GM21576 (cell line): ENCODE measurements around the gene TMEM114.
A peak's percentile ranks its signal among the peaks of the same experiment; 100 is the strongest.

Source experiments
- ATAC-seq: cut with Tn5 transposase; IDR thresholded peaks from one replicate; pipeline ENCODE4 v1.9.1; 2021; ENCODE audit warnings: mild to moderate bottlenecking, moderate library complexity; ENCODE audit not compliant: unreplicated experiment

Gene TMEM114

GRCh38 chr16:8589900-8590688, at the start of gene TMEM114:
TMEM114 (minus strand) TSS chr16:8590511; CDS start chr16:8589838, 673 bp downstream.
- no peak for ATAC-seq

- ATAC-seq = no peak
These were observed 49.4 kb upstream of the TMEM114 start for GRCh38 chr16:8639694-8640093.

- no peak for ATAC-seq
These were observed 44.9 kb upstream of the TMEM114 start for GRCh38 chr16:8634991-8635736.

- no peak for ATAC-seq
These were observed 42.4 kb upstream of the TMEM114 start for GRCh38 chr16:8632675-8633182.

GRCh38 chr16:8631818-8632465, 41.6 kb upstream of the TMEM114 start:
- ATAC-seq = no peak

GRCh38 chr16:8631373-8631772, 41.1 kb upstream of the TMEM114 start:
- no peak for ATAC-seq

GRCh38 chr16:8630255-8630953, 40.1 kb upstream of the TMEM114 start:
- no peak for ATAC-seq

GRCh38 chr16:8628981-8629725, 38.8 kb upstream of the TMEM114 start:
- ATAC-seq = no peak

GRCh38 chr16:8627456-8627855, 37.1 kb upstream of the TMEM114 start:
- ATAC-seq = no peak

- ATAC-seq = no peak
These were observed 36.6 kb upstream of the TMEM114 start for GRCh38 chr16:8626946-8627345.

- no peak for ATAC-seq
These were observed 35.3 kb upstream of the TMEM114 start for GRCh38 chr16:8625491-8626087.

GRCh38 chr16:8623634-8624033, 33.3 kb upstream of the TMEM114 start:
- ATAC-seq = no peak

GRCh38 chr16:8622315-8622656, 32.0 kb upstream of the TMEM114 start:
- ATAC-seq = no peak

GRCh38 chr16:8621572-8622314, 31.4 kb upstream of the TMEM114 start, which contains the start of gene METTL22:
METTL22 (plus strand) TSS chr16:8621698; CDS start chr16:8625666, 3,968 bp downstream.
- ATAC-seq = peak; percentile 91

- no peak for ATAC-seq
These were observed 30.9 kb upstream of the TMEM114 start for GRCh38 chr16:8621222-8621571.

GRCh38 chr16:8620535-8620934, 30.2 kb upstream of the TMEM114 start:
- no peak for ATAC-seq

- no peak for ATAC-seq
These were observed 29.5 kb upstream of the TMEM114 start for GRCh38 chr16:8619671-8620370.

- no peak for ATAC-seq
These were observed 24.2 kb upstream of the TMEM114 start for GRCh38 chr16:8614435-8615029.
